Measurements from ENCODE around the gene TLE3.

The TLE3 gene

DNA sequence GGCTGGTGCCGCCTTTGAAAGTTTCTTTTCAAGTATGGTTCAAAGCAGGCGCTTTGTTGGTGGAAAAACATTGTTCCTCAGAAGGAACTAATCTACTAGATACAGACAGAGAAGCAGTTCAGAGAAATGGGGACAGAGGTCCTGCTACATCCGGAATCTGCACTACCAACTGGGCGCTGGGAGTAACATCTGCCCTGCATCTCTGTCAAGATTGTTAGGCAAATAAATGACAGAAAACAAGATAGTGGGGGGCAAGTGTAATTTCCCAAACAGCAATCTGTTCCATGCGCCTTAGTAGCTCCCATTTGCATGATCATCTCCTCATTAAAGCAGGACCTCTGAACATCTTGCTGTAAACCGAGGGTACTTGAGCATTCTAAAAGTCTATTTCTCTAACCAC lies 17.4 kb downstream of the TLE3 start:
- Histone ChIP-seq H3K4me2 (no peak overlapping the region), H3K27ac (no peak overlapping the region), H3K9me3 (replicated peaks in 1 of 11) (no peaks in the 10 kb centered on the region), H3K9ac (no peak overlapping the region), H3K4me1 (peaks cover 0 to 11% (median 3%) of the 10 kb centered on the region in 10 experiments; a peak in 9 of 20 replicates), H3K27me3 (peaks cover 0 to 21% (median 0%) of the 10 kb centered on the region in 11 experiments; a peak in 3 of 22 replicates), H4K20me1 (peaks cover 0 to 99% (median 0%) of the 10 kb centered on the region in 11 experiments; a peak in 10 of 22 replicates), H3K4me3 (no peak overlapping the region), H3K36me3 (peaks cover 0 to 99% (median 0%) of the 10 kb centered on the region in 11 experiments; a peak in 7 of 22 replicates)
- no peak for TF ChIP-seq Cebpa-rat (IDR thresholded peaks at IDR 0.05)

GRCh38 chr15:70079888-70080287 lies 17.8 kb downstream of the TLE3 start:
- Histone ChIP-seq H3K9me3 (replicated peaks in 1 of 11) (no peaks in the 10 kb centered on the region), H3K9ac (no peak overlapping the region), H3K36me3 (peaks cover 0 to 99% (median 0%) of the 10 kb centered on the region in 11 experiments; a peak in 7 of 22 replicates), H3K4me1 (peaks cover 0 to 11% (median 0%) of the 10 kb centered on the region in 10 experiments; a peak in 5 of 20 replicates), H4K20me1 (peaks cover 0 to 99% (median 0%) of the 10 kb centered on the region in 11 experiments; a peak in 10 of 22 replicates), H3K4me3 (no peak overlapping the region), H3K27ac (no peak overlapping the region), H3K27me3 (peaks cover 0 to 21% (median 0%) of the 10 kb centered on the region in 11 experiments; a peak in 3 of 22 replicates), H3K4me2 (no peak overlapping the region)
- TF ChIP-seq Cebpa-rat (IDR thresholded peaks at IDR 0.05), result no peak

- H3K36me3 ChIP-seq, result peaks cover 0 to 99% (median 0%) of the 10 kb centered on the region in 11 experiments; a peak in 8 of 22 replicates
- no peak for TF ChIP-seq Cebpa-rat (IDR thresholded peaks at IDR 0.05)
- H3K4me3 ChIP-seq, result no peak overlapping the region
- peaks cover 0 to 3% (median 0%) of the 10 kb centered on the region in 10 experiments; a peak in 3 of 20 replicates for H3K4me1 ChIP-seq
- peaks cover 0 to 21% (median 0%) of the 10 kb centered on the region in 11 experiments; a peak in 3 of 22 replicates for H3K27me3 ChIP-seq
- H3K9me3 ChIP-seq (replicated peaks in 1 of 11), result no peaks in the 10 kb centered on the region
- H3K27ac ChIP-seq, result no peak overlapping the region
- H4K20me1 ChIP-seq, result peaks cover 0 to 99% (median 0%) of the 10 kb centered on the region in 11 experiments; a peak in 10 of 22 replicates
- H3K4me2 ChIP-seq, result no peak overlapping the region
- H3K9ac ChIP-seq, result no peak overlapping the region
Measured at GRCh38 chr15:70078578-70079417, 18.9 kb downstream of the TLE3 start.

GRCh38 chr15:70077188-70078147 lies 20.2 kb downstream of the TLE3 start:
- Histone ChIP-seq H4K20me1 (peaks cover 0 to 100% (median 4%) of the 10 kb centered on the region in 11 experiments; a peak in 12 of 22 replicates), H3K9ac (no peak overlapping the region), H3K4me3 (no peak overlapping the region), H3K4me1 (peaks cover 0 to under 1% (median 0%) of the 10 kb centered on the region in 10 experiments; a peak in 2 of 20 replicates), H3K27ac (no peak overlapping the region), H3K4me2 (no peak overlapping the region), H3K9me3 (replicated peaks in 1 of 11) (no peaks in the 10 kb centered on the region), H3K36me3 (peaks cover 0 to 100% (median 0%) of the 10 kb centered on the region in 11 experiments; a peak in 8 of 22 replicates), H3K27me3 (peaks cover 0 to 22% (median 2%) of the 10 kb centered on the region in 11 experiments; a peak in 8 of 22 replicates)
- no peak for TF ChIP-seq Cebpa-rat (IDR thresholded peaks at IDR 0.05)

DNA sequence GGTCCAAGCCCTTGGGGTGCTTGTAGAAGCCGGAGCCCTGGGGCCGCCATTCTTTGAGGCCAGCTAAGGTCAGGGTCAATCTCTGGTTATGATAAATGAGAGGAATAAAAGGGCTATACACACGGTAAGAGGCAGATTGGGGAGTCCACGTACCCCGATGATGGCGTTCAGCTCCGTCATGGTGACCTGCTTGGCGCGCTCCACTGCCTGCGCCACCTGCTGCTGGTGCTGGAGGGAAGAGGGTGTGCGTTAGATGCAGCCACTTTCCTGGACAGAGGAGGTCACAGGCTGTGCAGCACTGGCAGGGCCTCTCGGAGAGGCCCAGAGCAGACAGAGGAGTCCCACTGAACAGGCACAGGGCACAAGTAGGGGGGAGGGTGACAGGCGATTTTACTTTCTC lies 23.3 kb downstream of the TLE3 start:
- no peak for TF ChIP-seq Cebpa-rat (IDR thresholded peaks at IDR 0.05)

GRCh38 chr15:70072479-70072878 lies 25.2 kb downstream of the TLE3 start:
- no peak overlapping the region for H3K27ac ChIP-seq
- H3K36me3 ChIP-seq, result peaks cover 0 to 100% (median 0%) of the 10 kb centered on the region in 11 experiments; a peak in 8 of 22 replicates
- peaks cover 0 to 100% (median 10%) of the 10 kb centered on the region in 11 experiments; a peak in 14 of 22 replicates for H4K20me1 ChIP-seq
- peaks cover 5 to 51% (median 23%) of the 10 kb centered on the region in 11 experiments; a peak in 17 of 22 replicates for H3K27me3 ChIP-seq
- H3K9ac ChIP-seq, result no peak overlapping the region
- TF ChIP-seq Cebpa-rat (IDR thresholded peaks at IDR 0.05), result no peak
- H3K4me2 ChIP-seq, result peak overlapping the region in 5 of 11 experiments; percentile 29 to 71 (median 54); a peak in 5 of 22 replicates
- H3K4me3 ChIP-seq, result no peak overlapping the region
- H3K9me3 ChIP-seq (replicated peaks in 1 of 11), result no peaks in the 10 kb centered on the region
- H3K4me1 ChIP-seq, result peaks cover 0 to 12% (median 11%) of the 10 kb centered on the region in 10 experiments; a peak in 12 of 20 replicates

More for the DNA sequence above, 23.3 kb downstream of the TLE3 start:
- Histone ChIP-seq H3K27me3 (peaks cover 5 to 42% (median 18%) of the 10 kb centered on the region in 11 experiments; a peak in 17 of 22 replicates), H3K4me1 (peaks cover 0 to 12% (median 11%) of the 10 kb centered on the region in 10 experiments; a peak in 12 of 20 replicates), H4K20me1 (peaks cover 0 to 100% (median 10%) of the 10 kb centered on the region in 11 experiments; a peak in 14 of 22 replicates), H3K9ac (no peak overlapping the region), H3K4me3 (no peak overlapping the region), H3K27ac (no peak overlapping the region), H3K36me3 (peaks cover 0 to 100% (median 0%) of the 10 kb centered on the region in 11 experiments; a peak in 8 of 22 replicates), H3K4me2 (no peak overlapping the region), H3K9me3 (replicated peaks in 1 of 11) (no peaks in the 10 kb centered on the region)

DNA sequence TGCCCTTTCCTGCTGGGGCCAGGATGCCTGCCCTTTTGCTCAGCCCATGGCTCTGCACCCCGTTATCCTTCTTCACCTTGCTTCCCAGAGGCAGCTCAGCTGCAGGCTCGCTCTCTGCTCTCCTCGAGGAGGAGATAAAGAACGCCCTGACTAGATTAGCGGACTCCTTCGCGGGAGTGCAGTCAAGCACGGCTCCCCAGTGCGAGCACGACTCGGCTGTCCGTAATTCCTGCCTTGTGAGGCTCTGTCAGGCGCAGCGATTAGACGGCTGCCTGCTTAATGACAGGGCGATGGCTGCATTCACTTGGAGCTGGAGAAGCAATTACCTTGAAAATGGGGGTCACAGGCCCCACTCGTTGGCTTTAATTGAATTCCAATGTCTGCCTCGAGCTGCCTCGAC lies 25.9 kb downstream of the TLE3 start:
- H3K9ac ChIP-seq, result no peak overlapping the region
- no peak for TF ChIP-seq Cebpa-rat (IDR thresholded peaks at IDR 0.05)
- peak overlapping the region in 8 of 11 experiments; percentile 3 to 71 (median 43); a peak in 16 of 22 replicates for H3K4me2 ChIP-seq
- H3K4me3 ChIP-seq, result no peak overlapping the region
- H3K27me3 ChIP-seq, result peaks cover 5 to 50% (median 23%) of the 10 kb centered on the region in 11 experiments; a peak in 17 of 22 replicates
- H3K36me3 ChIP-seq, result peaks cover 0 to 100% (median 0%) of the 10 kb centered on the region in 11 experiments; a peak in 8 of 22 replicates
- H3K4me1 ChIP-seq, result peaks cover 0 to 12% (median 11%) of the 10 kb centered on the region in 10 experiments; a peak in 12 of 20 replicates
- no peak overlapping the region for H3K27ac ChIP-seq
- H3K9me3 ChIP-seq (replicated peaks in 1 of 11), result no peaks in the 10 kb centered on the region
- peaks cover 0 to 100% (median 10%) of the 10 kb centered on the region in 11 experiments; a peak in 14 of 22 replicates for H4K20me1 ChIP-seq

GRCh38 chr15:70069716-70070115 lies 28.0 kb downstream of the TLE3 start:
- Histone ChIP-seq H4K20me1 (peaks cover 0 to 99% (median 10%) of the 10 kb centered on the region in 11 experiments; a peak in 14 of 22 replicates), H3K9me3 (replicated peaks in 1 of 11) (no peaks in the 10 kb centered on the region), H3K9ac (no peak overlapping the region), H3K4me2 (no peak overlapping the region), H3K27me3 (peaks cover 5 to 39% (median 23%) of the 10 kb centered on the region in 11 experiments; a peak in 17 of 22 replicates), H3K4me1 (peaks cover 0 to 12% (median 11%) of the 10 kb centered on the region in 10 experiments; a peak in 12 of 20 replicates), H3K36me3 (peaks cover 0 to 100% (median 0%) of the 10 kb centered on the region in 11 experiments; a peak in 8 of 22 replicates), H3K4me3 (no peak overlapping the region), H3K27ac (no peak overlapping the region)
- TF ChIP-seq Cebpa-rat (IDR thresholded peaks at IDR 0.05), result no peak

All from BLaER1 treated with 17β-estradiol and CSF1 and Interleukin-3, amounts not matched to agents 10 nM and 100 nM (cell line).